Testis (tissue), 3 donors: ENCODE data around the gene POU6F1. TPM values are rescaled to one million over a fixed set of nuclear protein-coding genes. Genes with fewer than 3 reads are reported as not detected.

ENCODE experiments used
- DNase-seq: peaks from one replicate; pipeline ENCODE4 v3.0.0-alpha.2; 2019
- H3K27ac ChIP-seq, 2 donors: fragments of 200-600 bp; sonication (generic); one replicate each; pipeline ENCODE4 v1.5.1; 2019
- H3K27me3 ChIP-seq: fragments of 200-600 bp; sonication (generic); one replicate; pipeline ENCODE4 v1.5.1; 2019
- H3K36me3 ChIP-seq: fragments of 200-600 bp; sonication (generic); one replicate; pipeline ENCODE4 v1.5.1; 2017; ENCODE audit warnings: low read depth; ENCODE audit errors: missing control alignments
- H3K4me1 ChIP-seq: fragments of 200-600 bp; sonication (generic); one replicate; pipeline ENCODE4 v1.5.1; 2019
- H3K4me3 ChIP-seq, 2 donors: fragments of 200-600 bp; sonication (generic); one replicate each; pipeline ENCODE4 v1.5.1; 2017 to 2019
- H3K9me3 ChIP-seq: fragments of 200-600 bp; sonication (generic); one replicate; pipeline ENCODE4 v1.5.1; 2017
- POLR2A ChIP-seq: fragments of 450-650 bp; IDR thresholded peaks from one replicate; pipeline ENCODE4 v1.6.1; 2017; ENCODE audit warnings: antibody characterized with exemption, mild to moderate bottlenecking, moderate library complexity
- whole genome bisulfite sequencing, 2 donors: methylation state at CpG; one replicate each; pipeline ENCODE4 v1.1.5; 2018; 5-methylcytosine and 5-hydroxymethylcytosine counted together
- intact Hi-C: fragments of 100-400 bp; cut with DNase I; formaldehyde crosslinking; loops from one replicate; pipeline ENCODE4 v1.15.1; 2023; ENCODE audit warnings: low total_unique reads
- polyA plus RNA-seq: library from polyadenylated mRNA; stranded (reverse); fragments of 350-450 nt; fragmentation: Illumina TruSeq; extraction: RNeasy Lipid Tissue Mini Kit (QIAGEN cat#74804); gene quantifications from one replicate; pipeline ENCODE4 v1.2.3, GENCODE V29; 2014; ENCODE audit warnings: low read depth, low replicate concordance; ENCODE audit not compliant: insufficient read depth
- total RNA-seq, 2 donors: library from RNA; depleted of rRNA; stranded (reverse); fragments of >200 nt; gene quantifications; one replicate each; pipeline ENCODE4 v1.2.3, GENCODE V29; 2016
- TF ChIP-seq, protein P1 (sequence below), 3 experiments: fragments of 450-650 bp in 2 of 3; fragments of 200-600 bp in 1 of 3; sonication (generic) in 1 of 3; IDR thresholded peaks; one replicate each; pipeline ENCODE4 v1.5.1; 2016 to 2019; ENCODE audit warnings: antibody characterized with exemption in 3 of 3, mild to moderate bottlenecking in 2 of 3, moderate library complexity in 1 of 3

The POU6F1 gene
- total and polyA plus RNA-seq, 3 donors from 2014 or later, result 4.4 to 7.6 (median 7.5) TPM

DNA sequence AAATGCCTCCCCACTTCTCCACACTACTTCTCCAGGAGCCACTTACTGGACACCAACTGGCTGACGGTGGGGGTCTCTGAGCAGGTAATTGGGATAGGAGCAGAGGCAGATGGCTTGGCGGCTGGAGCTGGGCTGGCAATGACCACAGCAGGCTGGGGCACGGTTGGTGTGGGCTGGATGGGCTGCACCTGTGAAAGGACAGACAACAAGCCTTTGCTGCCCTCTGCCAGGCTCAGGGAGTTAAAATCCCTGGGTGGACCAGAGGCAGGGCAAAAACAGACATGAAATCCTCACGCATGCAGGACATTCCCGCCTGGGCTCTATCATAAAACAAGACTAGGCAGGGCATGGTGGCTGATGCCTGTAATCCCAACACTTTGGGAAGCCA is 25.6 kb downstream of the POU6F1 start:
- H3K4me3 ChIP-seq, result no peak overlapping the region
- H3K27ac ChIP-seq, result no peak overlapping the region
- H3K27me3 ChIP-seq, result no peaks in the 10 kb centered on the region
- WGBS, 2 donors, result 88 to 89% methylated on average over 5 of the region's 5 CpGs
- no peaks in the 10 kb centered on the region for H3K4me1 ChIP-seq
- DNase-seq, result no peak
- no peaks in the 10 kb centered on the region for H3K36me3 ChIP-seq
- no peaks in the 10 kb centered on the region for H3K9me3 ChIP-seq
- intact Hi-C loops, result no loop called here
- TF ChIP-seq, protein P1, sequence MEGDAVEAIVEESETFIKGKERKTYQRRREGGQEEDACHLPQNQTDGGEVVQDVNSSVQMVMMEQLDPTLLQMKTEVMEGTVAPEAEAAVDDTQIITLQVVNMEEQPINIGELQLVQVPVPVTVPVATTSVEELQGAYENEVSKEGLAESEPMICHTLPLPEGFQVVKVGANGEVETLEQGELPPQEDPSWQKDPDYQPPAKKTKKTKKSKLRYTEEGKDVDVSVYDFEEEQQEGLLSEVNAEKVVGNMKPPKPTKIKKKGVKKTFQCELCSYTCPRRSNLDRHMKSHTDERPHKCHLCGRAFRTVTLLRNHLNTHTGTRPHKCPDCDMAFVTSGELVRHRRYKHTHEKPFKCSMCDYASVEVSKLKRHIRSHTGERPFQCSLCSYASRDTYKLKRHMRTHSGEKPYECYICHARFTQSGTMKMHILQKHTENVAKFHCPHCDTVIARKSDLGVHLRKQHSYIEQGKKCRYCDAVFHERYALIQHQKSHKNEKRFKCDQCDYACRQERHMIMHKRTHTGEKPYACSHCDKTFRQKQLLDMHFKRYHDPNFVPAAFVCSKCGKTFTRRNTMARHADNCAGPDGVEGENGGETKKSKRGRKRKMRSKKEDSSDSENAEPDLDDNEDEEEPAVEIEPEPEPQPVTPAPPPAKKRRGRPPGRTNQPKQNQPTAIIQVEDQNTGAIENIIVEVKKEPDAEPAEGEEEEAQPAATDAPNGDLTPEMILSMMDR (IDR thresholded peaks at IDR 0.05), result no peak
- TF ChIP-seq POLR2A, result no peak

DNA sequence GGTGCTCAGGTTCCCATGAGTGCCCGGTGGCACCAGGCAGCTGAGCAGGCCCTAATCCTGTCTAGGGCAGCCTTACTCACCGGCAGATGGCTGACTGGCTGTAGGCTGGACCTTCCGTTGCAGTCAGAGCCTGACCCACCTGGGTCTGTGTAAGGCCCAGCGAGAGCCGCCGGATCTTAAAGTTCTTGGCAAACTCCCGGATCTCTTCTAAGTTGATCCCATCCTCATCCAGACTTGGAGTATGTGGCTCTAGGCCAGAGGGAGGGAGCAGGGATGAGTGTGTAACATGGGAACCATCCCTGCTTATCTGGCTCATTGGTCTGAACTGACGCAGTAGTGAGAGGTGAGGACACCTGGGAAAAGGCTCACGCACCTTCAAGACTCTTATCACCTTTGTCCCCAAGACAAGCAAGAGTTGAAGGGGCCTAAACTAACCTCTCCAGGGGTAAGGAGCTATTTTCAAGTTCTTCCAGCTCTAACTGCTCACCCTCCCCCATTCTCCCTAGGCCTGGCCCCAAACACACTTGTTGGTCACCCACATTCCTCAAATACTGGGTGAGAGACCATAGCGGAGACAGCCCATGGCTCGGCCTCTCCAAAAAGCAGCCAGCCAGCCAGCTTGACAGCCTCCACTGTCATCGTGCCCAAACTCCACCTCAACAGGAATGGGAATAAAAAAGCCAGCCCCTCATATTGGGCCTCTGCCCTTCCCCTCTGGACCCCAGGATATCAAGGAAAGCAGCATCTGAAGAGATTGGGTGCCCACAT is 26.2 kb downstream of the POU6F1 start:
- 93 to 97% methylated on average over 10 to 12 of the region's 12 CpGs for WGBS, 2 donors
- intact Hi-C loops, result no loop called here
- Histone ChIP-seq H3K4me3 (no peak overlapping the region), H3K4me1 (no peaks in the 10 kb centered on the region), H3K9me3 (no peaks in the 10 kb centered on the region), H3K27ac (no peak overlapping the region), H3K36me3 (no peaks in the 10 kb centered on the region), H3K27me3 (no peaks in the 10 kb centered on the region)
- no peak for TF ChIP-seq POLR2A
- TF ChIP-seq, protein P1 (IDR thresholded peaks at IDR 0.05), result no peak
- no peak for DNase-seq

DNA sequence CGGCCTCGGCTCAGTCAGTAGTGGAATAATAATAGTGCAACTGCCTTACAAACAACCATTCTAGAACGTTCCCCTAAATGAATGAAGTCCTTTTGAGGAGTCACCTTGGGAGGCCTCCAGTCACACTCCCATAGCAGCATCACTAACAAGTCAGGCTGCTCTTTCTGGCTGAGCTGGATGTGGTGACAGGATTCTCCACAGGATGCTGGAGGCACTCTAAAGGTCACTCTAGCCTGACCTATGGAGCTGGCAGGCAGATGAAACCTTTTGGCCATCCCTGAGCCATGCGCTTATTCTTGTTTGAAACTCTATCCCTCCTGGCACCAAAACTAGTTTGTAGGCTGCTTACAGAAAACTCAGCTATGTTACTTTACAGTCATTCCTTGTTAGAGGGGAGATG is 27.0 kb downstream of the POU6F1 start:
- intact Hi-C loops, result no loop called here
- H3K27ac ChIP-seq, result no peak overlapping the region
- no peaks in the 10 kb centered on the region for H3K27me3 ChIP-seq
- DNase-seq, result no peak
- WGBS, 2 donors, result 94 to 95% methylated on average over 2 to 4 of the region's 4 CpGs
- H3K4me1 ChIP-seq, result no peaks in the 10 kb centered on the region
- H3K9me3 ChIP-seq, result no peaks in the 10 kb centered on the region
- no peak overlapping the region for H3K4me3 ChIP-seq
- no peak for TF ChIP-seq POLR2A
- TF ChIP-seq, protein P1 (IDR thresholded peaks at IDR 0.05), result no peak
- H3K36me3 ChIP-seq, result no peaks in the 10 kb centered on the region

DNA sequence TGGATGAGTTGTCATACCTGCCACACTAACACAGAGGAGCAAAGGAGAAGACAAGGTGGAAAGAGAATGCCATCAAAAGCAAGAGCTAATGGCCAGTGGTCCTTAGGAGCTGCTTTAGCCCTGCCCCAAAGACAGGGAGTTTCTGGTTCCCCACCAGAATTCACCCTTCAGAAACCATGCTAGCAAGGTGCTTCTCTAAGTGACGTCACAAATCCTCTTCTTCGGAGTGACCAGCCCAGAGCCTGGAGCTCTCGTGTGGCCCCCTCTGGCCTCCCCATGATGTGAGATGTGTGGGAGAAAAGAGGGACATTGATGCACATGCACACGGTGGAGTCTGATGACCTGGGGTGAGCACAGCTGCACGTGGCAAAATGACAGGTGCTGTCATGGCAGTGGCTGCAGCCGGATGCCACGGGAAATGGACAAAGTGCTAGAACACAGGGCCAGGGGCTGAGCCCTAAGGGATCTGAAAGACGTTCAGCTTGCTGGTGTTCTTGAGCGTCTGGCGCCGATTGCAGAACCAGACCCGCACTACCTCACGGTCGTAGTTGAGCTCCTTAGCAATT is 28.0 kb downstream of the POU6F1 start:
- no peak overlapping the region for H3K27ac ChIP-seq
- no peak for DNase-seq
- TF ChIP-seq, protein P1 (IDR thresholded peaks at IDR 0.05), result no peak
- no peak for TF ChIP-seq POLR2A
- no peak overlapping the region for H3K4me3 ChIP-seq
- H3K4me1 ChIP-seq, result no peaks in the 10 kb centered on the region
- H3K27me3 ChIP-seq, result no peaks in the 10 kb centered on the region
- intact Hi-C loops, result no loop called here
- H3K36me3 ChIP-seq, result no peaks in the 10 kb centered on the region
- H3K9me3 ChIP-seq, result no peaks in the 10 kb centered on the region
- WGBS, 2 donors, result 89 to 90% methylated on average over 12 to 14 of the region's 14 CpGs
